HG03175 (cell line): ENCODE data around the gene CCBE1.

Experiments used
- ATAC-seq: cut with Tn5 transposase; IDR thresholded peaks from one replicate; pipeline ENCODE4 v1.9.1; 2021; ENCODE audit warnings: mild to moderate bottlenecking, moderate library complexity; ENCODE audit not compliant: unreplicated experiment

Gene CCBE1

DNA sequence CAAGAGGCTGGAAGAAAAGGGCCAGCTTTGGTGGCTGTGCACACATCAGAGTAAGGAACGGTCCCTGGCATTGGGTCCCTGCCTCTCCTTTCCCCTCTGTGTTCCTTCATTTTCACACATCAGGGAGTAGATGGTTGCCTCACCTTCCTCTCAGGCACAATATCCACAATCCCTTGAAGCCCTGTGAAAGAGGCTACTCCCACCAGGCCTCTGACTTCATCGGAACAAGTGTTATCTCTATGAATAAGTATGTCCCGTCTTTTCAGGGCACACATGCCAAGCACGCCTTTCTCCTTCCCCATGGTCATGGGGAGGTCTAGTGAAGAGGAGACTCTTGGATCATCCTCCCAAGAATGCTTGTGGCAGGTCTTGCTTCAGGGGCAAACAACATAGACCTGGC, 277.0 kb downstream of the CCBE1 start:
- no peak for ATAC-seq

DNA sequence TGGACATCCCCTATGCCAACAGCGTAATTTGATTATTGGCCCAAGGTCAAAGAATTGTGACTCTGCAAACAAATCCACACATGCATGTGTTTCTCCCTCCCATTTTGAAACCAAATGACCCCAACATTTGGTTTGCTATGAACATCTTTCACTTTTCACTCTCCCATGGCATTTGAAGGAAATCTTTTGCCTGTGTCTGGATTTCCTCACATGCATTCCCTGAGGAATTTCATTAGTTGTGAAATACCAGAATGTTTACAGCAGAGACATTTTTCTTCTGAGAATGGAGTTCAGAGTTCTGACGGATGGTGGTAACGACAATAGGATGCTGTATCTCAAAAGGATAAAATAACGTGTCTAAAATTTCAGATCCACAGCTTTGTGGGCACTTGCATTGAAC, 277.8 kb downstream of the CCBE1 start:
- no peak for ATAC-seq

DNA sequence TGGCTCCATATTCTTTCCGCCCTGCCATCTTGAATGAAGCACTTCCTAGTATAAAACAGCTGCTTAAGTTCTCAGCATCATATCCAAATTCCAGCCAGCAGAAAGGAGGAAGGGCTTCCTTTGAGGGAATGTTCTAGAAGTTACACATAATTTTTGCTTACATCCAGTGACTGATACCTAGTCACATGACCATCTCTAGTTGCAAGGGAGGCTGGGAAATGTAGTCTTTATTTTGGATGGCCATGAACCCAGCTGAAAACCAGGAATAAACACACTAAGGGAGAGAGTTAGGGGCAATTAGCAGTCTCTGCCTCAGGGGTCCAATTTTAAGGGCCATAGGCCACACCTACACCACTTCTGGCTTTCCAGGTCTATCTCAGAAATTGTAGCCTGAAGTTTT, 280.4 kb downstream of the CCBE1 start:
- ATAC-seq: no peak

- no peak for ATAC-seq
These were observed 283.0 kb downstream of the CCBE1 start for GRCh38 chr18:59414111-59414653.

DNA sequence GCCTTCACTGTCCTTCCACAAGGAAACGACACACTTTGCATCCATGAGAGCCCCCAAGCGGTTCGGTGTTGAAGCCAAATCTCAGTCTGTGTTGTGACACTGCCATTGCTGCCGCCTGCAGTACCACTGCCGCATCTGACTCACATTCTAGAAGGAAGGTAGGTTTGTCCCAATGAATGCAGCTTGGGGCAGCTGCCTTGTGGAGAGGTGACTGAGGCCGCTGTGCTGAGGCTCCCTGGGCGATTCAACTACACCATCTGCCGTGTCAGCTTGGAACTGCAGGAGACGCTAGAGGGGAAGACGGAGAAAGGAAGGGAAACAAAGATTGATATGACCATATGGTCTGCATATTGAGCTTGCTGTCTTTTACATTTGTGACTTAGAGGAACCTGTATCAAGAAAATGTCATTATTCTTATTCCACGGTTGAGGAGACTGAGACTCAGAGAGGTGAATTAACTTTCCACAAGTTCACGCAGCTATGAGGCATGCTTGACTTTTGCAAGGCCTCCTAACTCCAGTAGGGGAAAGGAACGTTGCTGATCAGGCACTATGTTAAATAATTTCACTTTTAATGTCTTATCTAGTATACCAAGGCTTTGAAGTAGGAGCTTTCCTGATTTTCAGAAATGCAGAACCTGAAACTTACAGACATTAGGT, 294.7 kb downstream of the CCBE1 start:
- peak; percentile 97 for ATAC-seq

- ATAC-seq: no peak
These were observed 296.8 kb downstream of the CCBE1 start for GRCh38 chr18:59400407-59400806.

GRCh38 chr18:59395226-59396175, 301.7 kb downstream of the CCBE1 start:
- no peak for ATAC-seq

DNA sequence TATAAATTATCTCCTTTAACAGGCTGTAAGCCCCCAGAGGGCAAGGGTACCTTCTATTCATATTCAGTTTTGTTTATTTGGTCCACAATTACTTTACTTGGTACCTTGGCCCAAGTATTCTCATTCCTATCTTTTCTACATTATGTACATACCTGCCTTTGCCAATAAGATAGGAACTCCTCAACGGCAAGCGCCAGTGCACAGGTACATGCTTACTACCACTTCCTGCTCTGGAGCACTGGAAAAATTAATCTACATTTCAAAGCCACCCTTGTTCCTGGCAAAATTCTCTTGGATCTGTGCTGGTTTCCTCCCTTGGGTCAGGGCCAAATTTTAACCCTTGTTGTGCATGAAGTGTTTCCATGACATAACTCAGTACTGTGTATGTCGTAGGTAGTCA, 303.8 kb downstream of the CCBE1 start:
- ATAC-seq: no peak

DNA sequence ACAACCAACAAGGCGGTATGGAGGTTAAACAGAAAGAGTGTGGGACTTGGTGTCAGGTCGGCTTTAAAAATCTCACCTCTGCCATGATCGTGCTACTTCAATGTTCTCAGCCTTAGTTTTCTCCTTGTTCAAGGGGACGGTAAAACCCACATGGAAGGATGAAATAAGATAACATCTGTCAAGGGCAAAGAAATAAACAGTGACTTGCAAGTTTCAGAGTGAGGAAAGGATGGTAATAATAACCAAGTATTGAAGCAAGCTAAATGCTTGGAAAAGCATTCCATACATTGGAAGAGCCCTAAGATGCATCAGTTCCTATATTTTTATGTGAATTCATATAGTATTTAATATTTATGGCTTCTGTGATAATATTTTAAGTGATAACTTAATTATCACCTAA, 308.4 kb downstream of the CCBE1 start:
- no peak for ATAC-seq

DNA sequence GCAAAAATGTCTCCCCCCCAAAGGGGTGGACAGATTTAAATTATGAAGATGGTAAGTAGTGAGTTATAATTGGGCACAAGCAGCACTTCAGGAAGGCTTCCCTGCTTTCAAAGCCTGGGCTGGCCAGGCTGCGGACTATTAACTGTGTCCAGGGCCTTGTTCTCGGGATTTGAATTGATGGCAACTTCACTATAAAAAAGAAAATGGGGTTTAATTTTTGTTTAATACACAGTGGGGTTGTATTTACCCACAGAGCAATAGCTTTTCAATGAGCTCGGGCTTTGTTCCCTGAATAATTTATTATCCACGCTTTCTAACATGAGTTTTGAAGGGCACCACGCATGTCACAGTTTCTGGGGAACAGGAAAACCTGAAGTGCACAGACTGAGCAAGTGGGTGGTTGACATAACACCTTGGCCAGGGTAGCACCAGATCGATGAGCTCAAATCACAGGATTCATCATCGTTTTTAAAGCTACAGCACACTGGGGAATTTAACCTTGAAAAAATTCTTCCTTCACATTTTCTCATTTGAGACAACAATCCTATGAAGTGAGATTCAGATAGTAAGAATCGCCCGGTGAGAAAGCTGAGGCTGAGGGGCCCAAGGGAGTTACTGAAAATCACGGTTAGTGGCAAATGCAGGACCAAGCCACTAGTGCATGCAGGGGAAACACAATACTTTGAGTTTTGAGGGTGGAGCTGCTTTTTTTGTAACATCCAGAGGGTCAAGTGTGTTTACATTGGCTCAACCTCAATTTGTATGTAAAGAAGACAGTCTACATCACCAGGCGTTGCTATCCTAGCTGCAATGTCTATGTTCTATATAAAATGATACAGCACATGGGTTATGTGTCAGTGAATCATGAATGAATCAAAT, 309.3 kb downstream of the CCBE1 start:
- no peak for ATAC-seq

- no peak for ATAC-seq
These were observed 310.1 kb downstream of the CCBE1 start for GRCh38 chr18:59386909-59387686.

- no peak for ATAC-seq
These were observed 312.0 kb downstream of the CCBE1 start for GRCh38 chr18:59385191-59385590.

GRCh38 chr18:59383851-59384250, 313.4 kb downstream of the CCBE1 start:
- no peak for ATAC-seq

- ATAC-seq: no peak
These were observed 314.8 kb downstream of the CCBE1 start for GRCh38 chr18:59382383-59382782.

DNA sequence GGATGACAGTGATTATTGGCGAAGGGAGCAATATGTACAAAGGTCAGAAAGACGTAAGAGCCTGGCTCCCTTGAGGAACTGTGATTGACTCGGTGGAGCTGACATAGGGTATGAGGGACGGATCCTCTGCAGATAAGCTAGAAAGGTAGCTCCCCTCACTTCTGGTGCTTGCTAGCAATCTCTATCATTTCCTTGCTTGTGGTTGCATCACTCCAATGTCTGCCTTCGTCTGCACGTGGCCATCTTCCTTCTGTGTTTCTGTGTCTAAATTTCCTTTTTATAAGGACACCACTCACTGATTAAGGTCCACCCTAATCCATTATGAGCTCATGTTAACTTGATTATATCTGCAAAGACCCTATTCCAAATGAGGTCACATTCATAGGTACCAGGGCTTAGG, 315.3 kb downstream of the CCBE1 start:
- no peak for ATAC-seq
